NT2/D1 (cell line): Measurements from ENCODE around the gene ALOX12B.
"Not testable (repeated sequence)": the region's sequence is repeated elsewhere in the genome, so short reads cannot be mapped to it uniquely, and the experiment has no call there.

Experiments used
- DNase-seq: peaks from one replicate; pipeline ENCODE4 v3.0.0-alpha.2; 2011; ENCODE audit warnings: low read depth, low spot score
- H3K27me3 ChIP-seq: 2 replicates; pipeline ENCODE4 v1.6.0; 2011; ENCODE audit warnings: mild to moderate bottlenecking; ENCODE audit not compliant: insufficient read length, insufficient read depth
- H3K36me3 ChIP-seq: 2 replicates; pipeline ENCODE4 v1.6.1; 2011; ENCODE audit warnings: mild to moderate bottlenecking, low read length, mixed read lengths; ENCODE audit not compliant: insufficient read depth, insufficient read length
- H3K4me1 ChIP-seq: 2 replicates; pipeline ENCODE4 v1.5.1; 2011; ENCODE audit not compliant: insufficient read depth, insufficient read length
- H3K4me3 ChIP-seq: 2 replicates; pipeline ENCODE4 v1.5.1; 2011; ENCODE audit warnings: low read depth; ENCODE audit not compliant: insufficient read length
- H3K9ac ChIP-seq: 2 replicates; pipeline ENCODE4 v1.6.0; 2011; ENCODE audit warnings: low read depth; ENCODE audit not compliant: insufficient read length
- H3K9me3 ChIP-seq: 2 replicates; pipeline ENCODE4 v1.5.1; 2011; ENCODE audit warnings: mild to moderate bottlenecking, low read length; ENCODE audit not compliant: insufficient read depth
- SUZ12 ChIP-seq: IDR thresholded peaks from 2 replicates; pipeline ENCODE4 v1.6.1; 2011; ENCODE audit not compliant: insufficient read length, insufficient read depth; ENCODE audit errors: extremely low read depth
- YY1 ChIP-seq: IDR thresholded peaks from 2 replicates; pipeline ENCODE4 v1.6.1; 2011; ENCODE audit not compliant: insufficient read length, insufficient read depth
- ZNF274 ChIP-seq: IDR thresholded peaks from 2 replicates; pipeline ENCODE4 v1.6.1; 2011; ENCODE audit warnings: mild to moderate bottlenecking, low read depth, low read length

Gene ALOX12B

DNA sequence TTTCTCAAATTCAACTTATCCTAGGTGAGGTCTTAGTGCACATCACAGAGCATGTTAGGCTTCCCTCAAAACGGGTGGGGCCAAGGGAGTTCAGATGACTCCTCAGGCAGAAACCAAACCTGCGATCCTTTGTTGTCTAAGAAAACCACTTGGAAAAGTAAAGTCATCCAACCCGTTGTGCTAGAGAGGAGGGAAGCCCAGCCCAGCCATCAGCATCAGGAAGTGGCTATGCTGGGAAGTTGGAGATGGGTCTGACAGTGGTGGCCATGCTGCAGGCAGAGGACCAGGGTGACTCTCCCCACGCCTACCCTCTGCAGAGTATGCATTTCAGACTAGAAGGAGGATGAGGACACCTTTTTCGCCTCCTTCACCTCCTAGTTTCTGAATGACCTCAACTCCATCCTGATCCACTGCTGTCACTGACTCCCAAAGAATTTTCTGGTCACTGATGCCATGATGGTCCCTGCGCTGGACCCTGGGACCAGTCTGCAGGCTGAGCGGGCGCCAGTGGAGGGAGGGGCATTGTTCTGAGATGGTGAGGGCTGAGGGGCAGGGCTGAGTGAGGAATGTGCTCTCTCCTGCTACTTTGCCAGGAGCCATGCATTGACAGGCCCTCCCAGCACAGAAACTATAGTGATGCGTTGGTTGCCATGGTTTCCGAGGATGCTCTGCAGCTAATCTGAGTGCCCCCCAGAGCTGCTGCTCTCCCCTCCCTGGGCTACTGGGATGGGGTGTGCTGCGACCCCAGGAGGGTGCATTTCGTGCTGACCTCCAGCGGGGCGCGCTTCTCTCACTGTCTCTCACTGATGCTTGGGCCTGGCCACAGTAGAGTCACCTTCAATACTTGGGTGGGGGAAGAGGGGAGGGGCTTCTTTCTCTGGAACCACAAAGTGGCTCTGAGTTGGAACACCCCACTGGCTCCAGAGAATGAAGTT lies 20.4 kb downstream of the ALOX12B start:
- no peak for DNase-seq
- H3K4me3 ChIP-seq, result no peak overlapping the region
- H3K27me3 ChIP-seq, result peaks cover 23% of the 10 kb centered on the region

DNA sequence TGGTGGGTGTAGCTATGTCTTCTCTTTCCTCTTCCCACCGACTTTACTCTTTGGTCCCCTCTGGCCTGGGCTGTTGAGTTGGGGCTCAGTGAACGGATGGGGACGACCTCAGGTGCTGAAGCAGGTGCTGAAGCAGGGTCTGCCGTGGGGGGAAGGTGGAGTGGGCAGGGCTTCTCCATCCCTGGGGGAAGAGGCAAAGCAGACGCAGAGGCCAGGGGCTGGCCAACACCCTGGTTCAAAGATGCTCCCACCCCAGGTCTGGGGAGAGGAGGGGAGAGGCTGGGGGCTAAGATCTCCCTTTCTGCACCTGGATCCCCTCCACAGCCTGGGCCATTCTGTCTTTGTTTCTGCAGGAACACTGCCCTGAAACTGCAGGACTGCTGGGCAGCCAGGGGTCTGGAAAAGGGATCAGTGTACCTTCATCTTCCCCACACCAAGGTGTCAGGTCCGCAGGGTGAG lies 22.9 kb downstream of the ALOX12B start:
- no peak overlapping the region for H3K4me3 ChIP-seq
- no peak for DNase-seq
- H3K9ac ChIP-seq, result no peak overlapping the region
- TF ChIP-seq YY1 (no peak), ZNF274 (no peak), SUZ12 (no peak)
- H3K4me1 ChIP-seq, result no peaks in the 10 kb centered on the region
- H3K36me3 ChIP-seq, result no peaks in the 10 kb centered on the region
- peaks cover 3% of the 10 kb centered on the region for H3K27me3 ChIP-seq
- no peaks in the 10 kb centered on the region for H3K9me3 ChIP-seq

More for the DNA sequence above, 20.4 kb downstream of the ALOX12B start:
- Histone ChIP-seq H3K36me3 (no peaks in the 10 kb centered on the region), H3K9me3 (no peaks in the 10 kb centered on the region), H3K4me1 (no peaks in the 10 kb centered on the region), H3K9ac (no peak overlapping the region)
- no peak for TF ChIP-seq SUZ12
- no peak for TF ChIP-seq ZNF274
- TF ChIP-seq YY1, result no peak

DNA sequence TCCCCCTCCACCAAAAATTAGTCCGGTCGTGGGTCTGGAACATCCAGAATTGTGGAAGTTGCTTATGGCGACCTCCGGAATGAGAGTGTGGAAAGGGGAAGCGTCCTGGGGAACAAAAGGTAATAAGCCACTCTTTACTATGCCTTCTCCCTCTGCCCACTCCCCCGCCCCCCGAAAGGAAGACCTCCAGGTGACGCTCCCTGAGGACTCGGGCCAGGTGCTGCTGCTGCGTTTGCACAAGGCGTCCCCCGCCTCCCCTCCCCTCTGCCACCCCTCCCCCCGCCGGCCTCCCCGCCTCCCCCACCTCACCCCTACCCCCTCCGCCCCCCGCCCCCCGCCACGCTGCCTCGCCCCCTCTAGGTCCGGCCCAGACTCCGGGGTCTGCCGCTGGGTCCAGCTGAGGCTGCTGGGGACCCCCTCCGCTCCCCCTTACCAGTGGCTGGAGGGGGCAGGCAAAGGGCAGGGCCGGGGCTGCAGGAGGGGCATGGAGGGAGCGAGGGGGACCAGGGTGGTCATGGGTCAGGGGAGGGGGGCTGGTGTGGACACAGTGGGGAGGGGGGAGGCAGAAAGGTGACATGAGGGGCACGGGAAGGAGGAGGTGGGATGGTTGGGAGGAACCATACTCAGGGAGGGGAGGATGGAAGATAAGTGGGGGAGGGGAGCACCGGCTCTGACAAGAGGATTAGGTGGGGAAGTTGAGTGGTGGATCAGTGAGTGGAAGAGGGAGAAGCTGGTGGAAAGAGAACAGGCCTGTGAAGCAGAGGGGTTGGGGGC lies 23.6 kb downstream of the ALOX12B start:
- TF ChIP-seq ZNF274 (no peak), YY1 (no peak), SUZ12 (no peak)
- DNase-seq, result no peak
- H3K36me3 ChIP-seq, result no peaks in the 10 kb centered on the region
- no peaks in the 10 kb centered on the region for H3K4me1 ChIP-seq
- H3K9me3 ChIP-seq, result no peaks in the 10 kb centered on the region
- H3K9ac ChIP-seq, result no peak overlapping the region
- H3K4me3 ChIP-seq, result no peak overlapping the region
- no peaks in the 10 kb centered on the region for H3K27me3 ChIP-seq

DNA sequence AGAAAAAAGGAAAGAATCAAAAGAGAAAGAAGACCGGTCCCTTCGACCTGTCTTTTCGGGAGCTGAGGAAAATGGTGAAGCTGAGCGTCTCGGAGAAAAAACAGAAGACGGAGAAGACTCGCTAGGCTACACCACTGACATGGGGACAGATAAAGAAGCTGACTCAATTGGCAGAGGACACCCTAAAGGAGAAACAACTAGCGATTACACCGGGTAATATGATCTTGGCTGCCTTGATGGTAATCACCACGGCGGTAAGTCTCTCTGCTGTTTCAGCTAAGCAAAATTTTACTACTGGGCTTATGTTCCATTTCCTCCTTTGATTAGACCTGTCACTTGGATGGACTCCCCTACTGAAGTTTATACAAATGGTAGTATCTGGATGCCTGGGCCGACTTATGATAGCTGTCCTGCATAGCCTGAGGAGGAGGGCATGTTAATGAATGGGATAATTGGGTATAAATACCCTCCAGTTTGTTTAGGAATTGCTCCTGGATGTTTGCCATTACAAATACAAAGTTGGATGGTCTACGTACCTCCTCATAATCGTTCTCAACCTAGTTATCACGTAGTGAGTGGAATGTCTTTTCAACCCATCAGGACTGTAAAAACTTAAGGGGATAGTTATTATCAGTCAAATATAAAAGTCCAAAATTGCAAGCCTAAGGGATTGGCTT lies 24.6 kb downstream of the ALOX12B start:
- no peak for DNase-seq
- no peak for TF ChIP-seq SUZ12
- TF ChIP-seq ZNF274, result no peak
- no peak for TF ChIP-seq YY1
- H3K4me1 ChIP-seq, result no peaks in the 10 kb centered on the region
- no peak overlapping the region for H3K9ac ChIP-seq
- no peak overlapping the region for H3K4me3 ChIP-seq
- no peaks in the 10 kb centered on the region for H3K9me3 ChIP-seq
- H3K36me3 ChIP-seq, result no peaks in the 10 kb centered on the region
- H3K27me3 ChIP-seq, result no peaks in the 10 kb centered on the region

DNA sequence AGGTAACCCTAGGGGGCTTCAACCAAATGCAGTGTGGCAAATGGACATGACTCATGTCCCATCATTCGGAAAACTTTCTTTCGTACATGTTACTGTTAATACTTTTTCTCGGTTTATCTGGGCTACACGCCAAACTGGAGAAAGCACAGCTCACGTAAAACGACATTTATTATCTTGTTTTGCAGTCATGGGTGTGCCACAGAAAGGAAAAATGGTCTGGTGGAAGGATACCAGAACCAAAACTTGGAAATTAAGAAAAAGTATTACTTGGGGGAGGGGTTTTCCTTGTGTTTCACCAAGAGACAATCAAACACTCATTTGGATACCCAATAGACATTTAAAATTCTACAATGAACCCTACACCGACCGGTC lies 25.1 kb downstream of the ALOX12B start:
- no peak for DNase-seq
- TF ChIP-seq SUZ12 (no peak), ZNF274 (no peak), YY1 (no peak)
- H3K9ac ChIP-seq, result no peak overlapping the region
- no peaks in the 10 kb centered on the region for H3K9me3 ChIP-seq
- H3K27me3 ChIP-seq, result peaks cover under 1% of the 10 kb centered on the region
- no peaks in the 10 kb centered on the region for H3K4me1 ChIP-seq
- no peak overlapping the region for H3K4me3 ChIP-seq
- H3K36me3 ChIP-seq, result no peaks in the 10 kb centered on the region

DNA sequence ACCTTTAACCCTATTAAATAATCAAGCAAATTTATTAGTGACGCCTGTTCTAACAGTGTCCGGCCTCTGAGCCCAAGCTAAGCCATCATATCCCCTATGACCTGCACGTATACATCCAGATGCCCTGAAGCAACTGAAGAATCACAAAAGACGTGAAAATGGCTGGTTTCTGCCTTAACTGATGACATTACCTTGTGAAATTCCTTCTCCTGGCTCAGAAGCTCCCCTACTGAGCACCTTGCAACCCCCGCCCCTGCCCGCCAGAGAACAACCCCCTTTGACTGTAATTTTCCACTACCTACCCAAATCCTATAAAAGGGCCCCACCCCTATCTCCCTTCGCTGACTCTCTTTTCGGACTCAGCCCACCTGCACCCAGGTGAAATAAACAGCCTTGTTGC lies 25.7 kb downstream of the ALOX12B start:
- H3K9ac ChIP-seq, H3K9me3 ChIP-seq, H3K4me3 ChIP-seq, DNase-seq, H3K4me1 ChIP-seq, H3K36me3 ChIP-seq, H3K27me3 ChIP-seq: not testable (repeated sequence)

DNA sequence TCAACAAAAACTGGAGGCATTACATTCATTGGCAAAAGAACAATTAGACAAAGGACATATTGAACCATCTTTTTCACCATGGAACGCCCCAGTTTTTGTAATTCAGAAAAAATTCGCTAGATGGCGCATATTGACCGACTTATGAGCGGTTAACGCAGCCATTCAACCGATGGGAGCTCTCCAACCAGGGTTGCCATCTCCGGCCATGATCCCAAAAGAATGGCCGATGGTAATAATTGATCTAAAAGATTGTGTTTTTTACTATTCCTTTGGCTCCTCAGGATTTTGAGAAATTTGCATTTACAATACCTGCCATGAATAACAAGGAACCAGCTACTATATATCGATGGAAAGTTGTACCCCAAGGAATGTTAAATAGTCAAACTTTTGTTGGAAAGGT lies 27.2 kb downstream of the ALOX12B start:
- Histone ChIP-seq H3K9ac (no peak overlapping the region), H3K36me3 (no peaks in the 10 kb centered on the region), H3K9me3 (no peaks in the 10 kb centered on the region), H3K27me3 (peaks cover 4% of the 10 kb centered on the region), H3K4me3 (no peak overlapping the region), H3K4me1 (no peaks in the 10 kb centered on the region)
- TF ChIP-seq SUZ12 (no peak), ZNF274 (no peak), YY1 (no peak)
- peak; percentile 46 for DNase-seq
